Peyer's patch (tissue), 4 donors: ENCODE results near the gene SAP25.

Experiments
- CTCF ChIP-seq, 6 experiments: fragments of 450-650 bp in 4 of 6; fragments of 200-600 bp in 2 of 6; sonication (generic) in 1 of 6; IDR thresholded peaks; one replicate each; pipeline ENCODE4 v1.5.1; 2017 to 2019; ENCODE audit warnings: antibody characterized with exemption in 6 of 6, mild to moderate bottlenecking in 3 of 6, moderate library complexity in 1 of 6
- POLR2A ChIP-seq, 2 donors: fragments of 450-650 bp; IDR thresholded peaks; one replicate each; pipeline ENCODE4 v1.5.1; 2017; ENCODE audit warnings: antibody characterized with exemption in 2 of 2, mild to moderate bottlenecking in 2 of 2, moderate library complexity in 2 of 2

DNA sequence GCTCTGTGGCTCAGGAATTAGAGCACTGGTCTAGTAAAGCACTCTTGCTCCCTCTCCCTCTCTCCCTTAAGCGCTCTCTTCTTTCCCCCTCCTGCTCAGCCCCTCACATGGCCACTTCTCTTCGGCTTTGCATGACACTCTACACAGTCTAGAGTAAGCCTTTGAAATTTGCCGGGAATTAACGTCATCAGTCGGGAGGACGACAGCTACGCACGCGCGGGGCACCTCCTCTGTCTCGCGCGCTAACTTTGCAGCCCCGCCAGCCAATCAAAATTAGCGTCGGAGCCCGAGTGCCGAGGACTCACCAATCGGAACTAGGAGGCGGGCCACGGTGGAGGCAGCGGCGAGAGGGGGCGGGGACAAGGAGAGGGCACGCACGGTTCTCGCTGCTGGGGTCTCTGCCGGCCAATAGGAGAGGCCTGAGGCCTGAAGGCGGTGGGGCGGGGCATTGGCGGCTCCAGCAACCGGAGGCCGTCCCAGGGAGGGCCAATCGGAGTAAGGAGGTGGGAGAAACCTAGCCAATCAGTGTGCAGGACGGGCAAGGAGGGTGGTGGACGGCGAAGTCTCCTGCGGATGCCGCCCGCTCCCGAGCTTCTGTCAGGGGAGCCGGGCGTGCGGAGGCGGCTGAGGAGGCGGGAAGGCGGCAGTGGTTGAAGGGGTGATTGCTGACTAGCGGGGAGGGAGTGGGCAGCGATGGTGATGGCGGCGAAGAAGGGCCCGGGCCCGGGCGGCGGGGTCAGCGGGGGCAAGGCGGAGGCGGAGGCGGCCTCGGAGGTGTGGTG is 34.9 kb downstream of the SAP25 start, which contains the start of gene AGFG2:
- TF ChIP-seq CTCF (IDR thresholded peaks at IDR 0.05) (peak in 1 of 6 experiments; percentile 5), POLR2A (IDR thresholded peaks at IDR 0.05) (peak; percentile 78 to 92)
